GM19023 (cell line): ENCODE data around the gene ZNF835.

ENCODE experiments used
- ATAC-seq: cut with Tn5 transposase; IDR thresholded peaks from one replicate; pipeline ENCODE4 v1.9.1; 2021; ENCODE audit warnings: mild to moderate bottlenecking, moderate library complexity; ENCODE audit not compliant: unreplicated experiment

The ZNF835 gene

GRCh38 chr19:56663931-56664500, 7.5 kb downstream of the ZNF835 start:
- no peak for ATAC-seq

- no peak for ATAC-seq
Measured at GRCh38 chr19:56661248-56661647, 10.3 kb downstream of the ZNF835 start.

GRCh38 chr19:56660381-56661107, 11.0 kb downstream of the ZNF835 start:
- no peak for ATAC-seq

GRCh38 chr19:56654151-56654550, 17.4 kb downstream of the ZNF835 start:
- no peak for ATAC-seq

- no peak for ATAC-seq
Measured at GRCh38 chr19:56643460-56643955, 28.0 kb downstream of the ZNF835 start.

GRCh38 chr19:56642711-56643459, 28.7 kb downstream of the ZNF835 start, which contains the start of gene SMIM17:
TSS of gene SMIM17 (plus strand) at chr19:56643159. CDS start at chr19:56645668, 2,509 bp downstream.
- no peak for ATAC-seq

- no peak for ATAC-seq
Measured at GRCh38 chr19:56639217-56639616, 32.3 kb downstream of the ZNF835 start.

- no peak for ATAC-seq
Measured at GRCh38 chr19:56637976-56638555, 33.5 kb downstream of the ZNF835 start.

- no peak for ATAC-seq
Measured at GRCh38 chr19:56633021-56633420, 38.5 kb downstream of the ZNF835 start.

GRCh38 chr19:56625708-56626107, 45.8 kb downstream of the ZNF835 start:
- ATAC-seq, result no peak

GRCh38 chr19:56623006-56623405, 48.6 kb downstream of the ZNF835 start:
- ATAC-seq, result no peak

GRCh38 chr19:56622374-56622773, 49.2 kb downstream of the ZNF835 start:
- ATAC-seq, result no peak

GRCh38 chr19:56619121-56619520, 52.4 kb downstream of the ZNF835 start:
- ATAC-seq, result no peak

GRCh38 chr19:56617531-56617930, 54.0 kb downstream of the ZNF835 start:
- no peak for ATAC-seq

GRCh38 chr19:56613639-56614038, 57.9 kb downstream of the ZNF835 start:
- no peak for ATAC-seq

GRCh38 chr19:56612737-56613136, 58.8 kb downstream of the ZNF835 start:
- no peak for ATAC-seq
